ENCODE results near the gene S1PR1. TPM values are rescaled to one million over a fixed set of nuclear protein-coding genes. Genes with fewer than 3 reads are reported as not detected.
"Not testable (repeated sequence)": the region's sequence is repeated elsewhere in the genome, so short reads cannot be mapped to it uniquely, and the experiment has no call there.

Gene S1PR1
- total RNA-seq, 4 donors from 2014 or later, result 2.8 to 31.1 (median 10.3) TPM

DNA sequence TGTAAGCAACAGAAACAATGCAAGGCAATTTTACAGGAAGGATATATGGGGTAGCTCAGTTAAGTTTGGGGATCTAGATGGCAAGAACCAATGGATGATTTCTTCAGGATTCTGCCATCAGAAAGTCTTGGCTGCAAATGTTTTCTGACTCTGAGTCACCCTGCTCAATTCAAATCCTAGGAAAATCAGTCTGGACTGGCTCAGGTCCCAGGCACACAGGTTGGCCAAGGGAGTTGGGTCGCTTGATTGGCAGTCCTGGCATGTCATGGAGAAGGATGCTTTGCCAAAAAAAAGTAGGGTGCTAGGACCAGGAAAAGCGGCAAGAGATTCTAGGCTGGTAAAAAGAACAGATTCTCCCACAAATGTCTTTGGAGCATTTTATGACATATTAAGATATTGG, 28.9 kb upstream of the S1PR1 start:
- DNase-seq, result no peak
- Histone ChIP-seq H3K9me3 (no peaks in the 10 kb centered on the region), H3K27ac (no peak overlapping the region), H3K36me3 (no peaks in the 10 kb centered on the region), H3K4me1 (no peaks in the 10 kb centered on the region), H3K27me3 (no peaks in the 10 kb centered on the region), H3K4me3 (no peak overlapping the region)
- TF ChIP-seq, protein P1, sequence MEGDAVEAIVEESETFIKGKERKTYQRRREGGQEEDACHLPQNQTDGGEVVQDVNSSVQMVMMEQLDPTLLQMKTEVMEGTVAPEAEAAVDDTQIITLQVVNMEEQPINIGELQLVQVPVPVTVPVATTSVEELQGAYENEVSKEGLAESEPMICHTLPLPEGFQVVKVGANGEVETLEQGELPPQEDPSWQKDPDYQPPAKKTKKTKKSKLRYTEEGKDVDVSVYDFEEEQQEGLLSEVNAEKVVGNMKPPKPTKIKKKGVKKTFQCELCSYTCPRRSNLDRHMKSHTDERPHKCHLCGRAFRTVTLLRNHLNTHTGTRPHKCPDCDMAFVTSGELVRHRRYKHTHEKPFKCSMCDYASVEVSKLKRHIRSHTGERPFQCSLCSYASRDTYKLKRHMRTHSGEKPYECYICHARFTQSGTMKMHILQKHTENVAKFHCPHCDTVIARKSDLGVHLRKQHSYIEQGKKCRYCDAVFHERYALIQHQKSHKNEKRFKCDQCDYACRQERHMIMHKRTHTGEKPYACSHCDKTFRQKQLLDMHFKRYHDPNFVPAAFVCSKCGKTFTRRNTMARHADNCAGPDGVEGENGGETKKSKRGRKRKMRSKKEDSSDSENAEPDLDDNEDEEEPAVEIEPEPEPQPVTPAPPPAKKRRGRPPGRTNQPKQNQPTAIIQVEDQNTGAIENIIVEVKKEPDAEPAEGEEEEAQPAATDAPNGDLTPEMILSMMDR (IDR thresholded peaks at IDR 0.05), result no peak
- no peak for TF ChIP-seq POLR2A (IDR thresholded peaks at IDR 0.05)
- 15 to 60% methylated on average over 2 of the region's 2 CpGs for WGBS, 2 donors
- intact Hi-C loops (cut with DNase I), result no loop called here

DNA sequence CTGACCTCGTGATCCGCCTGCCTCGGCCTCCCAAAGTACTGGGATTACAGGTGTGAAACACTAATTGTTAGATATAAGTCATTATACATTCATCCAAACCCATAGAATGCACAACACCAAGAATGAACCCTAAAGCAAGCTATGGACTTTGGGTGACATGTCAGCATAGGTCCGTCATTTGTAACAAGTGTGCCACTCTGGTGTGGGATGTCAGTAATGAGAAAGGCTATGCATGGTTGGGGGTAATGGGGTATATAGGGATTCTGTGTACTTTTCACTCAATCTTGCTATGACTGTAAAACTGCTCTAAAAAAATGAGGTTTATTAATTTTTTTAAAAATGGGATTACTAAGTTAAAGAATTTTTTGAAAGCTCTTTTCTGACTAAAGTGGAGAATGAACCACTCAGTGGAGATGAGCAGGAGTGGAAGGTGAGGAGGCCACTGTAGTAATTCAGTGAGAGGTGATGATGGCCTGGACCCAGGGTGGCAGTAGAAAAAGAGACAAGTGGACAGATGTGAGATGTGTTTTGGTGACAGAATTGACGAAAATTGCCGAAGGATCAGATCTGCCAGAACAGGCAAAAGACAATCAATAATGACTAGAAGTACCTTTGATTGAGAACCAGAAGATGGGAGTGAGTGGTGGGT, 21.3 kb upstream of the S1PR1 start:
- no peaks in the 10 kb centered on the region for H3K9me3 ChIP-seq

DNA sequence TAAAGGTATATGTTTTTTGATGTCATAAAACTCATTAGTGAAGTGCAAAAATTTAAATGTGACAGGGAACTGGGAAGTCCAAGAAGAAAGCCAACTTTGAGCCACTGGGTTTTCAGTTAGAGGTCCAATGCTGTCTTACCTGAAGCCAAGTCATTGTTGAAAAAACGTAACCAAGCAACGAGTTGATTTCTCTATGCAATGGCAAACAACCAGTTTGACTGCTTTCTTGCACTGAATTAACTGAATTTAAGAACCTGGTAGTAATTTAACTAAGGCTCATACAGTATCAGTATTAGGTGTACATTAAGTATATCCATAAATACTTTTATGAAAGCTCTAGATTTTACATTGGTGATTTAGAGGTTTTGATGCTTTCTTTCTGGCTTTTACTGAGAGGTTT, 20.2 kb upstream of the S1PR1 start:
- Histone ChIP-seq H3K4me1 (no peaks in the 10 kb centered on the region), H3K9me3 (no peaks in the 10 kb centered on the region), H3K27ac (no peak overlapping the region), H3K27me3 (no peaks in the 10 kb centered on the region), H3K36me3 (no peaks in the 10 kb centered on the region), H3K4me3 (no peak overlapping the region)
- TF ChIP-seq POLR2A (IDR thresholded peaks at IDR 0.05), result no peak
- WGBS, 2 donors, result 22 to 49% methylated on average over 2 of the region's 2 CpGs
- no peak for DNase-seq
- intact Hi-C loops (cut with DNase I), result no loop called here

More for the DNA sequence above, 21.3 kb upstream of the S1PR1 start:
- H3K36me3 ChIP-seq, result no peaks in the 10 kb centered on the region
- no peak overlapping the region for H3K27ac ChIP-seq
- TF ChIP-seq, protein P1 (IDR thresholded peaks at IDR 0.05), result no peak
- TF ChIP-seq POLR2A (IDR thresholded peaks at IDR 0.05), result no peak
- H3K4me1 ChIP-seq, result no peaks in the 10 kb centered on the region
- intact Hi-C loops (cut with DNase I), result no loop called here
- no peak for DNase-seq
- no peaks in the 10 kb centered on the region for H3K27me3 ChIP-seq
- no peak overlapping the region for H3K4me3 ChIP-seq
- 78 to 90% methylated on average over 6 of the region's 6 CpGs for WGBS, 2 donors

DNA sequence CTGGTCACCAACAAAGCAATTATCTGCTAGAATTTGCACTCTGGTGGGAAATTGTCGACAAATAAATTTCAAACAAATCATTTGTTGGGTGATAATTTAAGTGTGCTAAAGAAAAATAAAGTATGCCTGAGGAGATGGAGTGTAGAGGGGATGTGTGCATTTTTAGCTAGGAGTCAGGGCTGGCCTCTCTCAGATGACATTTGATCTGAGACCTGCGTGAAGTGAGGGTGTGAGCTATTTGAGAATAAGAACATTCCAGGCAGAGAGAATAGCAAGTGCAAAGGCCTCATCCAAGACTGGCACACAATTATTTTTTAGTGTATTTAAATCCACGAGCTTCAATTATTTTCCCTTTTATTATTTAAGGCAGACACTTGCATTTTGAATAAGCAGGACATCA, 19.7 kb upstream of the S1PR1 start:
- no peak for TF ChIP-seq POLR2A (IDR thresholded peaks at IDR 0.05)
- TF ChIP-seq, protein P1 (IDR thresholded peaks at IDR 0.05), result no peak
- no peak for DNase-seq
- Histone ChIP-seq H3K27ac (no peak overlapping the region), H3K4me1 (no peaks in the 10 kb centered on the region), H3K4me3 (no peak overlapping the region), H3K9me3 (no peaks in the 10 kb centered on the region), H3K27me3 (no peaks in the 10 kb centered on the region), H3K36me3 (no peaks in the 10 kb centered on the region)
- WGBS, 2 donors, result 70 to 72% methylated on average over 3 of the region's 3 CpGs
- intact Hi-C loops (cut with DNase I), result no loop called here

DNA sequence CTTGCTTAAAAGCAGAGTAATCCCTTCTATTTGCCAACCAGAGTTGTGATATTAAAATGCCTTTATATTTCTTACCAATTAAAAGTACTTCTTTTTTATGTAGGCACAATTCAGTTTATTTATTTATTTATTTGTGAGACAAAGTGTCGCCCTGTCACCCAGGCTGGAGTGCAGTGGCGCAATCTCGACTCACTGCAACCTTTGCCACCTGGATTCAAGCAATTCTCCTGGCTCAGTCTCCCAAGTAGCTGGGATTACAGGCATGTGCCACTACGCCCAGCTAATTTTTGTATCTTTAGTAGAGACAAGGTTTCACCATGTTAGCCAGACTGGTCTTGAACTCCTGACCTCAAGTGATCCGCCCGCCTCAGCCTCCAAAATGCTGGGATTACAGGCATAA, 17.9 kb upstream of the S1PR1 start:
- DNase-seq; H3K9me3 ChIP-seq; H3K36me3 ChIP-seq; H3K27me3 ChIP-seq; H3K27ac ChIP-seq; H3K4me1 ChIP-seq; intact Hi-C loops (cut with DNase I); H3K4me3 ChIP-seq: not testable (repeated sequence)
- WGBS, 2 donors, result 78 to 96% methylated on average over 5 to 6 of the region's 6 CpGs

DNA sequence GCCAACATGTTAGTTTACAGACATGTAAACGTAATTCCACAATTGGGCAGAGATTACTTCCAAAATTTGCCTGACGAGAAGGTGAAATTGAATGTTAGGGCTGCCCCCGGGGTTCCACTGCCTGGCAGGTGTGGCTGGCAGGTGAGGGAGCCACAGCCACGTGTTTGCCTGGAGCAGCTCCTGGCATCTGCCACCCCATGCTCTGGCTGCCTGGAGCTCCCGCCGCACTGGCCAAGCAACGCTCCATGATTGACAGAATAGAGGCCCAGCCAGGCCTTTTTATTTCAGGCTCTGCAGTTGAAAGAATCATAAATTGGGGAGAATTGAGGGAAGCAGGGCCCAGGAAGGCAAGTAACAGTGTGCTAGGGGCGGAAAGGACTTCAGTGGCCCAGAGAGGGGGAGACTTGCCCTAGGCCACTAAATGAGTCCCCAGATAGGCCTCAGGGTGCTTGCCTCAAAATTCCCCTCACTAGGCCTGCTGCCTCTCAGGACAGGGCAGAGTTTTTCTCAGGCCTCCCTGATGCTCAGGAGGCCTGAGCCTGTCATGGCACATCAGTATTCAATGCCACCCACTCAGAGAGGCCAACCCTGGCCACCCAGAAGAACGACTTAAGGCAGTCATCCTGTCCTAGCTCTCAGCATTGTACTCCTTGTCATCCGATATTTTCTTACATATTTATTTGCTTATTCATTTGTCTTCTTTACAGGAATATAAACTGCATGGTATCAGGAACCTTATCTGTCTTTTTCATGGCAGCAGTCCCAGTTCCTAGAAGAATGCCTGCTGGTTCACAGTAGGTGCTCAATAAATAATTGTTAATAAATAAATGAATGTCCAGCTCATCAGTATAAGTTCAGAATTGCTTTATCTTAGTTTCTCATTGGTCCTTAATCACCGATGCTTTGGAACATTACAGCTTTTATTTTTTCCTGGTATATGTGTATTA, 16.6 kb upstream of the S1PR1 start:
- Histone ChIP-seq H3K9me3 (no peaks in the 10 kb centered on the region), H3K27me3 (no peaks in the 10 kb centered on the region), H3K4me3 (no peak overlapping the region), H3K27ac (no peak overlapping the region), H3K4me1 (no peaks in the 10 kb centered on the region), H3K36me3 (no peaks in the 10 kb centered on the region)
- WGBS, 2 donors, result 56 to 58% methylated on average over 9 to 10 of the region's 11 CpGs
- intact Hi-C loops (cut with DNase I), result no loop called here
- no peak for DNase-seq
- no peak for TF ChIP-seq POLR2A (IDR thresholded peaks at IDR 0.05)
- TF ChIP-seq, protein P1 (IDR thresholded peaks at IDR 0.05), result no peak
